ENCODE results near the gene TMEM273. TPM values are rescaled to one million over a fixed set of nuclear protein-coding genes. Genes with fewer than 3 reads are reported as not detected.

TMEM273 gene
- total RNA-seq, 1 experiment from 2014 or later, result not detected

- CTCF ChIA-PET, result interaction anchor here (1.0 kb wide), 1 partner anchor 22 kb away, joined by 3 read pairs; no protein-coding TSS in a partner anchor
- no peaks in the 10 kb centered on the region for H3K36me3 Mint-ChIP-seq (ENCODE audit: insufficient read depth, unreplicated experiment)
- intact Hi-C loops (cut with micrococcal nuclease), result loop anchor here (5.0 kb wide), 1 partner anchor 92 kb away; no protein-coding TSS in a partner anchor
- no peaks in the 10 kb centered on the region for H3K9me3 Mint-ChIP-seq (ENCODE audit: unreplicated experiment)
- H3K27ac Mint-ChIP-seq (ENCODE audit: low read depth, unreplicated experiment), result no peak overlapping the region
- no peak for DNase-seq (ENCODE audit: unreplicated experiment)
- TF ChIP-seq CTCF (IDR thresholded peaks at IDR 0.05; ENCODE audit: unreplicated experiment), result no peak
- peaks cover 30% of the 10 kb centered on the region for H3K27me3 Mint-ChIP-seq (ENCODE audit: insufficient read depth, unreplicated experiment)
- no peak overlapping the region for H3K4me3 Mint-ChIP-seq (ENCODE audit: unreplicated experiment)
- POLR2A ChIA-PET, result no interaction called here
- no TSS peak for BruUV-seq (replicated peaks)
- no peaks in the 10 kb centered on the region for H3K4me1 Mint-ChIP-seq (ENCODE audit: insufficient read depth, unreplicated experiment)
These were observed 53.9 kb downstream of the TMEM273 start for GRCh38 chr10:49134327-49134726.

GRCh38 chr10:49133706-49134248 is 54.4 kb downstream of the TMEM273 start, which contains the start of gene FAM170B:
TSS of gene FAM170B (minus strand) at chr10:49134021. CDS start at chr10:49133918, 103 bp downstream.
- Mint-ChIP-seq H3K9me3 (ENCODE audit: unreplicated experiment) (no peaks in the 10 kb centered on the region), H3K27ac (ENCODE audit: low read depth, unreplicated experiment) (no peak within 1 kb of the TSS), H3K4me1 (ENCODE audit: insufficient read depth, unreplicated experiment) (no peaks in the 10 kb centered on the region), H3K4me3 (ENCODE audit: unreplicated experiment) (no peak within 1 kb of the TSS), H3K36me3 (ENCODE audit: insufficient read depth, unreplicated experiment) (no peaks in the 10 kb centered on the region), H3K27me3 (ENCODE audit: insufficient read depth, unreplicated experiment) (peaks cover 35% of the 10 kb centered on the region)
- no peak for TF ChIP-seq CTCF (IDR thresholded peaks at IDR 0.05; ENCODE audit: unreplicated experiment)
- ChIA-PET POLR2A (no interaction called here), CTCF (interaction anchor here (1.0 kb wide), 1 partner anchor 22 kb away, joined by 3 read pairs; no protein-coding TSS in a partner anchor)
- intact Hi-C loops (cut with micrococcal nuclease), result loop anchor here (5.0 kb wide), 1 partner anchor 91 kb away; no protein-coding TSS in a partner anchor
- BruUV-seq (replicated peaks), result no TSS peak
- DNase-seq (ENCODE audit: unreplicated experiment), result no peak

GRCh38 chr10:49132362-49132737 is 55.8 kb downstream of the TMEM273 start:
- peaks cover 45% of the 10 kb centered on the region for H3K27me3 Mint-ChIP-seq (ENCODE audit: insufficient read depth, unreplicated experiment)
- POLR2A ChIA-PET, result no interaction called here
- H3K27ac Mint-ChIP-seq (ENCODE audit: low read depth, unreplicated experiment), result no peak overlapping the region
- no peaks in the 10 kb centered on the region for H3K36me3 Mint-ChIP-seq (ENCODE audit: insufficient read depth, unreplicated experiment)
- H3K9me3 Mint-ChIP-seq (ENCODE audit: unreplicated experiment), result no peaks in the 10 kb centered on the region
- no peak for DNase-seq (ENCODE audit: unreplicated experiment)
- CTCF ChIA-PET, result no interaction called here
- BruUV-seq (replicated peaks), result no TSS peak
- TF ChIP-seq CTCF (IDR thresholded peaks at IDR 0.05; ENCODE audit: unreplicated experiment), result no peak
- no peaks in the 10 kb centered on the region for H3K4me1 Mint-ChIP-seq (ENCODE audit: insufficient read depth, unreplicated experiment)
- intact Hi-C loops (cut with micrococcal nuclease), result loop anchor here (5.0 kb wide), 1 partner anchor 90 kb away; no protein-coding TSS in a partner anchor
- no peak overlapping the region for H3K4me3 Mint-ChIP-seq (ENCODE audit: unreplicated experiment)

- Mint-ChIP-seq H3K9me3 (ENCODE audit: unreplicated experiment) (no peaks in the 10 kb centered on the region), H3K27ac (ENCODE audit: low read depth, unreplicated experiment) (no peak overlapping the region), H3K27me3 (ENCODE audit: insufficient read depth, unreplicated experiment) (peaks cover 45% of the 10 kb centered on the region), H3K4me1 (ENCODE audit: insufficient read depth, unreplicated experiment) (no peaks in the 10 kb centered on the region), H3K4me3 (ENCODE audit: unreplicated experiment) (no peak overlapping the region), H3K36me3 (ENCODE audit: insufficient read depth, unreplicated experiment) (no peaks in the 10 kb centered on the region)
- TF ChIP-seq CTCF (IDR thresholded peaks at IDR 0.05; ENCODE audit: unreplicated experiment), result no peak
- intact Hi-C loops (cut with micrococcal nuclease), result loop anchor here (5.0 kb wide), 1 partner anchor 89 kb away; no protein-coding TSS in a partner anchor
- BruUV-seq (replicated peaks), result no TSS peak
- no peak for DNase-seq (ENCODE audit: unreplicated experiment)
- POLR2A ChIA-PET, result no interaction called here
- CTCF ChIA-PET, result no interaction called here
These were observed 56.5 kb downstream of the TMEM273 start for GRCh38 chr10:49131507-49132361.

All from MCF 10A (cell line).